RWPE1 (cell line): ENCODE measurements around the gene PTGDS.

Experiments used
- CTCF ChIA-PET: fragments of 350-600 bp; sonication (Branson Sonifier 250); formaldehyde crosslinking; extraction: SDS; loops from one replicate; lab custom pipeline; 2021; lab: Yijun Ruan, JAX
- POLR2A ChIA-PET: fragments of 400-600 bp; formaldehyde crosslinking; extraction: SDS; loops from one replicate; lab custom pipeline; 2020; ENCODE audit warnings: antibody characterized with exemption; ENCODE audit not compliant: low non-redundant PET; lab: Yijun Ruan, JAX
- DNase-seq: peaks from one replicate; pipeline ENCODE4 v3.0.0; 2012; ENCODE audit warnings: low spot score
- H3K27ac ChIP-seq: fragments of 450-650 bp; 2 replicates; pipeline ENCODE4 v1.5.1; 2017
- CTCF ChIP-seq: fragments of 450-650 bp; conservative IDR thresholded peaks from 2 replicates; pipeline ENCODE4 v1.5.1; 2017; ENCODE audit warnings: low read depth, mild to moderate bottlenecking

PTGDS gene

GRCh38 chr9:137012694-137013570 lies 35.6 kb downstream of the PTGDS start:
- no peak for DNase-seq
- no peak for TF ChIP-seq CTCF
- POLR2A ChIA-PET: no interaction called here
- no peak overlapping the region for H3K27ac ChIP-seq
- CTCF ChIA-PET: interaction anchor here (1.2 to 1.8 kb wide), 3 partner anchors 16 to 22 kb away, joined by 4 to 8 read pairs (median 4); no protein-coding TSS in a partner anchor

DNA sequence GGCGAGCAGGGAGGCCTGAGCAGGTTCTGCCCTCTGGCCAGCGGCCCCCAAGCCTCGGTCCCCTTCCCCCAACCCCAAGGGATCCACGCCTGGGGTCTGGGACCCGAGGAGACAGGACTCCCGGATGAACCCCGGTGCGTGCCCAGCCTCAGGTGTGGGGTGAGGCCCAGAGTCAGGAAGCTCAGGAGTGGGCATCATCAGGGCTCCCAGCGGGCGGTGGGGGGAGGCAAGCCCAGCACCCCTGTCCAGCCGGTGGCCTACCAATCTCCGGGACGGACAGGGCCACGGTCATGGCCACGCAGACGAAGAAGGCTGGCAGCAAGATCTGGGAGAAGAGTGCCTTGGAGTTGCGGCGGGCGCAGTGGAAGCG lies 36.3 kb downstream of the PTGDS start:
- DNase-seq: no peak
- POLR2A ChIA-PET: no interaction called here
- no peak overlapping the region for H3K27ac ChIP-seq
- no peak for TF ChIP-seq CTCF
- CTCF ChIA-PET: interaction anchor here (1.2 kb wide), 1 partner anchor 15 kb away, joined by 4 read pairs; no protein-coding TSS in a partner anchor

DNA sequence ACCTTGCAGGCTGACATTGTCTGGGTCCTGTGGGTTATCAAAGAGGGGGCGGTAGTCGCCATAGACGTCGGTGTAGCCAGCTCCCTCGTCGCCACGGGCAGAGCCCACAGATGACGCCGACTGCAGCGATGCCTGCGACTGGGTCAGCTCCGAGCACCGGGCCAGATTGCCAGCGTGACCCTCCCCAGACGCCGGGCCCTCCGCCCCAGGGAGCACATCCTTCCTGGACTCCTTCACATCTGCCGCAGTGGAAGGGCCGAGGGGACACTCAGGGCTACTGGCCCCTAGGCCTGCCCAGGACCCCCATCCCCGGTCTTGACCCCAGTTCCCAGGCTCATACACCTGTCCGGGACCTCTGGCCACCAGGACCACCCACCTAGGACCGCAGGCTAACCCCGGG lies 36.9 kb downstream of the PTGDS start:
- DNase-seq: no peak
- H3K27ac ChIP-seq: no peak overlapping the region
- ChIA-PET POLR2A (no interaction called here), CTCF (interaction anchor here (1.3 to 3.4 kb wide), 2 partner anchors 10 to 15 kb away, joined by 5 to 22 read pairs; no protein-coding TSS in a partner anchor)
- no peak for TF ChIP-seq CTCF

DNA sequence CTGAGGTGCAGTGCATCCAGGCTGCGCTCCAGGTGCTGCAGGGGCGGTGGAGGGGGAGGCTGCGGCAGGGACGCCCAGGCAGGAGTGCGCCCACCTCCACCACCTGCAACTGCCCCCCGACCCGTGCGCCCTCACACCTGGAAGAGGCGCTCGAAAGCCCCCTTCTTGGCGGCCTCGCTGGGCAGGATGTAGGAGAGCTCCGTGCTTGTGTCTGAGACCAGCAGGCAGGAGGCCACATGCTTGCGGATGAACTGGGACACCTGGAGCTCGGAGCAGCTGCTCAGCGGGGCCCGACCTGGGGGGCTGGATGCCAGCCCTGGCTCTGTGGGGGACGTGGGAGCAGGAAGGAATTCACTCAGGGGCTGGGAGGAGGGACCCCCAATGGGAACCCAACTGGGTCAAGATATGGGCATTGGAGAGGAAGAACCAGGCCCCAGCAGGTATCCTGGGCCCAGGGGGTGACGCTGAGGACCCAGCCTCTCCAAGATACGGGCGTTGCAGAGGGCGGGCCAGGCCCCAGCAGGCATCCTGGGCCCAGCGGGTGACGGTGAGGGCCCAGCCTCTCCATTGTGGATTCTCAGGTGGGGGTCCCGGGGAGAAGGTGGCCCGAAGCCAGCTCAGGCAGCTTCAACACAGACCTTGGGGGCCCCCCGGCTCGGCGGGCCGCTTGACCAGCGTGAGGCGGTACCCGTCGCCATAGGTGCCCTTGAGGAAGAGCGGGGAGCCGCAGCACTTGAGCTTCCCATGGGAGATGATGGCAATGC lies 37.7 kb downstream of the PTGDS start:
- ChIA-PET CTCF (interaction anchor here (0.5 to 3.4 kb wide), 4 partner anchors 11 to 195 kb away, joined by 5 to 22 read pairs (median 6); no protein-coding TSS in a partner anchor), POLR2A (no interaction called here)
- no peak overlapping the region for H3K27ac ChIP-seq
- no peak for DNase-seq
- TF ChIP-seq CTCF: no peak

DNA sequence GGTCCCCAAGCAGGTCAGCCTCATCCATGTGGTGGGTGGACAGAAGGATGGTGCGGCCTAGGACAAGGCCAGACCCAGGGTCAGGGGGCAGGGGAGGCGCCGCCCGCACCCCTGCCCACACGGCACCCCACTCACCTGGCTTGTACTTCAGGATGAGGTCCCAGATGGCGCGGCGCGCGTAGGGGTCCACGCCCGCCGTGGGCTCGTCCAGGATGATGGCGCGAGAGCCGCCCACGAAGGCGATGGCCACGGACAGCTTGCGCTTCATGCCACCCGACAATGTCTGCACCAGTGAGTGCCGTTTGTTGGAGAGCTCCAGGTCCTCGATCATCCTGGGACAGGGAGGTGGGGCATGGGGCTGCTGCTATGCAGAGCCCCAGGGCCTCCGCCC lies 38.2 kb downstream of the PTGDS start:
- TF ChIP-seq CTCF: no peak
- ChIA-PET POLR2A (no interaction called here), CTCF (interaction anchor here (0.6 to 3.4 kb wide), 3 partner anchors 11 to 40 kb away, joined by 3 to 22 read pairs (median 5); no protein-coding TSS in a partner anchor)
- H3K27ac ChIP-seq: no peak overlapping the region
- DNase-seq: no peak

GRCh38 chr9:137015976-137016375 lies 38.7 kb downstream of the PTGDS start:
- H3K27ac ChIP-seq: no peak overlapping the region
- no peak for TF ChIP-seq CTCF
- POLR2A ChIA-PET: no interaction called here
- DNase-seq: no peak
- CTCF ChIA-PET: interaction anchor here (0.6 to 3.4 kb wide), 3 partner anchors 13 to 40 kb away, joined by 3 to 22 read pairs (median 3); no protein-coding TSS in a partner anchor
